ENCODE results near the gene FUT2. TPM values are rescaled to one million over a fixed set of nuclear protein-coding genes. Genes with fewer than 3 reads are reported as not detected.

Gene FUT2
- total and polyA plus RNA-seq, 12 donors: 0.03 to 0.24 TPM; not detected in 10

- peak in 6 of 7 donors; percentile 47 to 75 (median 61) for DNase-seq
- Histone ChIP-seq H3K36me3 (replicated peaks in 1 of 2) (no peaks in the 10 kb centered on the region), H3K27me3 (no peaks in the 10 kb centered on the region), H3K4me3 (peak within 1 kb of the TSS in 2 of 4 donors; percentile 3 to 47), H3K27ac (peak within 1 kb of the TSS in 3 of 5 donors; percentile 5 to 59 (median 26)), H3K4me1 (replicated peaks in 1 of 2) (peaks cover 5 to 15% of the 10 kb centered on the region in 2 donors), H3K9me3 (replicated peaks in 1 of 3) (no peaks in the 10 kb centered on the region)
- no peak for TF ChIP-seq CTCF (IDR thresholded peaks at IDR 0.05)
- peak in 1 of 2 donors; percentile 60 for TF ChIP-seq POLR2A (IDR thresholded peaks at IDR 0.05)
- 4 to 10% (median 8%) methylated on average over 11 to 73 of the region's 73 CpGs for WGBS, 4 donors
- intact Hi-C loops (cut with DNase I): no loop called here
Measured at GRCh38 chr19:48752496-48753365, 57.0 kb downstream of the FUT2 start, which contains the start of gene FUT1. Gene FUT1, minus strand, starts transcription at chr19:48752641. Its CDS starts 1,360 bp downstream, at chr19:48751281.

GRCh38 chr19:48755084-48755641, 59.4 kb downstream of the FUT2 start, which contains the start of gene FGF21:
Gene FGF21, plus strand, starts transcription at chr19:48755524. Its CDS starts 713 bp downstream, at chr19:48756237.
- WGBS, 4 donors: 71 to 89% (median 82%) methylated on average over 4 of the region's 4 CpGs
- intact Hi-C loops (cut with DNase I): no loop called here
- H3K36me3 ChIP-seq (replicated peaks in 1 of 2): no peaks in the 10 kb centered on the region
- no peaks in the 10 kb centered on the region for H3K27me3 ChIP-seq
- TF ChIP-seq POLR2A (IDR thresholded peaks at IDR 0.05) (no peak), CTCF (IDR thresholded peaks at IDR 0.05) (no peak)
- DNase-seq: no peak
- peaks cover 5 to 15% of the 10 kb centered on the region in 2 donors for H3K4me1 ChIP-seq (replicated peaks in 1 of 2)
- no peak within 1 kb of the TSS for H3K4me3 ChIP-seq
- no peak within 1 kb of the TSS for H3K27ac ChIP-seq
- no peaks in the 10 kb centered on the region for H3K9me3 ChIP-seq (replicated peaks in 1 of 3)

Other genes with a start within 250 kb of the FUT2 start
- 10 to 100 TPM in 8 of 9 donors, 1 to 10 TPM in 1; 8.5 to 48.4 (median 27.8) TPM for gene GRWD1, start 250.0 kb upstream of the FUT2 start, total RNA-seq
- gene GRWD1, start 250.0 kb upstream of the FUT2 start, polyA plus RNA-seq: 10 to 100 TPM in 1 of 3 donors, 1 to 10 TPM in 2; 6.6 to 15.7 (median 7.5) TPM
- gene KCNJ14, start 240.4 kb upstream of the FUT2 start, total RNA-seq: under 1 TPM; 0.09 to 0.83 (median 0.44) TPM
- under 1 TPM; 0.16 to 0.56 (median 0.34) TPM for gene KCNJ14, start 240.4 kb upstream of the FUT2 start, polyA plus RNA-seq
- gene CYTH2, start 226.6 kb upstream of the FUT2 start, total RNA-seq: 10 to 100 TPM; 28.5 to 93.5 (median 53.7) TPM
- gene CYTH2, start 226.6 kb upstream of the FUT2 start, polyA plus RNA-seq: 10 to 100 TPM; 26.3 to 91.7 (median 51.8) TPM
- gene LMTK3, start 184.1 kb upstream of the FUT2 start, total RNA-seq: 1 to 10 TPM in 7 of 9 donors, under 1 TPM in 2; 0.06 to 4.4 (median 2.2) TPM
- 10 to 100 TPM in 1 of 3 donors, 1 to 10 TPM in 1, under 1 TPM in 1; 0.57 to 15.1 (median 2.3) TPM for gene LMTK3, start 184.1 kb upstream of the FUT2 start, polyA plus RNA-seq
- 1 to 10 TPM in 2 of 9 donors, under 1 TPM in 4, not detected in 3; 0.22 to 1.4 (median 0.49) TPM for gene SULT2B1, start 143.8 kb upstream of the FUT2 start, total RNA-seq
- under 1 TPM; 0.24 to 0.88 (median 0.72) TPM for gene SULT2B1, start 143.8 kb upstream of the FUT2 start, polyA plus RNA-seq
- gene SPACA4, start 89.2 kb upstream of the FUT2 start, total RNA-seq: not detected
- gene SPACA4, start 89.2 kb upstream of the FUT2 start, polyA plus RNA-seq: not detected
- gene FAM83E, start 80.9 kb upstream of the FUT2 start, total RNA-seq: under 1 TPM in 2 of 9 donors, not detected in 7; 0.17 to 0.75 TPM
- gene FAM83E, start 80.9 kb upstream of the FUT2 start, polyA plus RNA-seq: 1 to 10 TPM in 1 of 3 donors, under 1 TPM in 1, not detected in 1; 0.24 to 1.6 TPM
- gene RPL18, start 76.8 kb upstream of the FUT2 start, total RNA-seq: 1,000 to 10,000 TPM; 1,183 to 3,315 (median 1,689) TPM
- gene RPL18, start 76.8 kb upstream of the FUT2 start, polyA plus RNA-seq: 1,000 to 10,000 TPM in 2 of 3 donors, 100 to 1,000 TPM in 1; 575 to 5,137 (median 3,671) TPM
- gene SPHK2, start 76.5 kb upstream of the FUT2 start, total RNA-seq: 10 to 100 TPM; 11.7 to 27.9 (median 17.9) TPM
- gene SPHK2, start 76.5 kb upstream of the FUT2 start, polyA plus RNA-seq: 10 to 100 TPM in 2 of 3 donors, 1 to 10 TPM in 1; 4.3 to 29.9 (median 12.6) TPM
- gene DBP, start 58.6 kb upstream of the FUT2 start, total RNA-seq: 10 to 100 TPM; 24.3 to 78.3 (median 49.2) TPM
- 10 to 100 TPM; 11.5 to 80.6 (median 57.9) TPM for gene DBP, start 58.6 kb upstream of the FUT2 start, polyA plus RNA-seq
- gene CA11, start 49.8 kb upstream of the FUT2 start, total RNA-seq: 10 to 100 TPM in 8 of 9 donors, 1 to 10 TPM in 1; 6.0 to 44.2 (median 21.7) TPM
- gene CA11, start 49.8 kb upstream of the FUT2 start, polyA plus RNA-seq: 100 to 1,000 TPM in 1 of 3 donors, 10 to 100 TPM in 2; 17.7 to 125 (median 50.4) TPM
- gene NTN5, start 23.0 kb upstream of the FUT2 start, total RNA-seq: 1 to 10 TPM in 1 of 9 donors, under 1 TPM in 5, not detected in 3; 0.11 to 2.4 (median 0.42) TPM
- gene NTN5, start 23.0 kb upstream of the FUT2 start, polyA plus RNA-seq: 1 to 10 TPM in 2 of 3 donors, under 1 TPM in 1; 0.11 to 2.4 (median 1.1) TPM
- gene MAMSTR, start 23.8 kb downstream of the FUT2 start, total RNA-seq: 10 to 100 TPM in 8 of 9 donors, 1 to 10 TPM in 1; 9.4 to 45.9 (median 23.4) TPM
- gene MAMSTR, start 23.8 kb downstream of the FUT2 start, polyA plus RNA-seq: 10 to 100 TPM in 2 of 3 donors, 1 to 10 TPM in 1; 8.9 to 57.9 (median 31.9) TPM
- 10 to 100 TPM in 8 of 9 donors, 1 to 10 TPM in 1; 7.3 to 23.1 (median 16.7) TPM for gene RASIP1, start 44.6 kb downstream of the FUT2 start, total RNA-seq
- 10 to 100 TPM in 2 of 3 donors, 1 to 10 TPM in 1; 5.1 to 38.9 (median 34.6) TPM for gene RASIP1, start 44.6 kb downstream of the FUT2 start, polyA plus RNA-seq
- 1 to 10 TPM in 3 of 9 donors, under 1 TPM in 3, not detected in 3; 0.70 to 2.9 (median 1.4) TPM for gene IZUMO1, start 50.9 kb downstream of the FUT2 start, total RNA-seq
- 1 to 10 TPM in 2 of 3 donors, under 1 TPM in 1; 0.59 to 1.2 (median 1.2) TPM for gene IZUMO1, start 50.9 kb downstream of the FUT2 start, polyA plus RNA-seq
- 1 to 10 TPM; 1.3 to 4.5 (median 2.3) TPM for gene FUT1, start 56.7 kb downstream of the FUT2 start, total RNA-seq
- 1 to 10 TPM; 1.2 to 1.9 (median 1.7) TPM for gene FUT1, start 56.7 kb downstream of the FUT2 start, polyA plus RNA-seq
- not detected for gene FGF21, start 59.6 kb downstream of the FUT2 start, total RNA-seq
- not detected for gene FGF21, start 59.6 kb downstream of the FUT2 start, polyA plus RNA-seq
- 100 to 1,000 TPM in 7 of 9 donors, 10 to 100 TPM in 2; 57.5 to 163 (median 107) TPM for gene BCAT2, start 115.1 kb downstream of the FUT2 start, total RNA-seq
- gene BCAT2, start 115.1 kb downstream of the FUT2 start, polyA plus RNA-seq: 100 to 1,000 TPM in 1 of 3 donors, 10 to 100 TPM in 2; 82.9 to 114 (median 87.6) TPM
- gene HSD17B14, start 140.5 kb downstream of the FUT2 start, total RNA-seq: 10 to 100 TPM; 18.9 to 63.0 (median 40.1) TPM
- gene HSD17B14, start 140.5 kb downstream of the FUT2 start, polyA plus RNA-seq: 100 to 1,000 TPM in 2 of 3 donors, 1 to 10 TPM in 1; 7.4 to 178 (median 135) TPM
- gene PLEKHA4, start 172.6 kb downstream of the FUT2 start, total RNA-seq: 10 to 100 TPM in 8 of 9 donors, 1 to 10 TPM in 1; 4.5 to 65.1 (median 24.5) TPM
- gene PLEKHA4, start 172.6 kb downstream of the FUT2 start, polyA plus RNA-seq: 10 to 100 TPM in 2 of 3 donors, 1 to 10 TPM in 1; 7.1 to 74.6 (median 70.8) TPM
- 10 to 100 TPM; 18.2 to 54.6 (median 39.4) TPM for gene PPP1R15A, start 176.4 kb downstream of the FUT2 start, total RNA-seq
- gene PPP1R15A, start 176.4 kb downstream of the FUT2 start, polyA plus RNA-seq: 100 to 1,000 TPM in 1 of 3 donors, 10 to 100 TPM in 2; 49.2 to 174 (median 73.3) TPM
- under 1 TPM in 5 of 9 donors, not detected in 4; 0.14 to 0.72 (median 0.27) TPM for gene TULP2, start 202.8 kb downstream of the FUT2 start, total RNA-seq
- under 1 TPM in 1 of 3 donors, not detected in 2; 0.07 TPM for gene TULP2, start 202.8 kb downstream of the FUT2 start, polyA plus RNA-seq
- 100 to 1,000 TPM; 117 to 581 (median 289) TPM for gene NUCB1, start 204.3 kb downstream of the FUT2 start, total RNA-seq
- gene NUCB1, start 204.3 kb downstream of the FUT2 start, polyA plus RNA-seq: 100 to 1,000 TPM in 2 of 3 donors, 10 to 100 TPM in 1; 98.8 to 189 (median 175) TPM
- gene DHDH, start 237.7 kb downstream of the FUT2 start, total RNA-seq: under 1 TPM in 4 of 9 donors, not detected in 5; 0.17 to 0.56 (median 0.33) TPM
- 1 to 10 TPM in 1 of 3 donors, under 1 TPM in 2; 0.27 to 2.8 (median 0.47) TPM for gene DHDH, start 237.7 kb downstream of the FUT2 start, polyA plus RNA-seq